Measurements from ENCODE around the gene NEO1.

GRCh38 chr15:73087098-73087497, 34.8 kb downstream of the NEO1 start:
- TF ChIP-seq POLR2AphosphoS5 (IDR thresholded peaks at IDR 0.05; ENCODE audit: low read depth, low read length) (no peak), ZFP90 (CRISPR knock-in tag; IDR thresholded peaks at IDR 0.05; ENCODE audit: borderline replicate concordance) (no peak)
- TF ChIP-seq, protein P1, sequence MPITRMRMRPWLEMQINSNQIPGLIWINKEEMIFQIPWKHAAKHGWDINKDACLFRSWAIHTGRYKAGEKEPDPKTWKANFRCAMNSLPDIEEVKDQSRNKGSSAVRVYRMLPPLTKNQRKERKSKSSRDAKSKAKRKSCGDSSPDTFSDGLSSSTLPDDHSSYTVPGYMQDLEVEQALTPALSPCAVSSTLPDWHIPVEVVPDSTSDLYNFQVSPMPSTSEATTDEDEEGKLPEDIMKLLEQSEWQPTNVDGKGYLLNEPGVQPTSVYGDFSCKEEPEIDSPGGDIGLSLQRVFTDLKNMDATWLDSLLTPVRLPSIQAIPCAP (CRISPR knock-in tag; IDR thresholded peaks at IDR 0.05; ENCODE audit: low read depth), result no peak
